ENCODE results near the gene MAST3.

The MAST3 gene

DNA sequence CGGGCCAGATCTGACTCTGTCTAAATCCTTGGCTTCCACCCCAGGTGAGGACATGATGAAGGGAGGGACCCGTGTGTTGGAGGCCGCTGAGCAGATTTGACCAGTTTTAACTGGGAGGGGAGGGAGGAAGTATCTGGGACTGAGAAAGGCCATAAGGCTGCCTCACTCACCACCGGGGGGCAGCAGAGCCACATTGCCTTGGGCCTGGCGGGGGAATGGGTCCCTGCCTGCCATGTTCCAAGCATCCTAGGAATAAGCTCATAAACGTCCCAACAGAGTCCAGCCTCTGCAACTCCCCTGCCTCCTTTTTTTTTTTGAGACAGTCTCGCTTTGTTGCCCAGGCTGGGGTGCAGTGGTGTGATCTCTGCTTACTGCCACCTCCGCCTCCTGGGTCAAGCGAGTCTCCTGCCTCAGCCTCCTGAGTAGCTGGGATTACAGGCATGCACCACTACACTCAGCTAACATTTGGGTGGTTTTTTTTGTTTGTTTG lies 15.5 kb downstream of the MAST3 start:
- peak; percentile 86 for DNase-seq (ENCODE audit: low spot score)

DNA sequence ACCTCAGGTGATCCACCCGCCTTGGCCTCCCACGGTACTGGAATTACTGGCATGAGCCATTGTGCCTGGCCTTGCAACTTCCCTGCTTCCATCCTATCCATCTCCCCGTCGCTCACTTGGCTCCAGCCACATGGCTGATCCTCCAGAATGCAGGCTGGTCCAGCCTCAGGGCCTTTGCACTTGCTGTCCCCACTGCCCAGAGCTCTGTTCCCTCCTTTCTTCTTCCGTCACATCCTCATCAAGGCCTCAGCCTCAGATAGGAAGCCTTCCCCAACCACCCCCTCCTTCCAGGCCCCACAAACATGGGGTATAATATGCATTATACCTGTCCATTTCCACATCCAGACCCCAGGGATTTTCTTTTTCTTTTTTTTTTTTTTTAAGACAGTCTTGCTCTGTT lies 16.2 kb downstream of the MAST3 start:
- no peak for DNase-seq (ENCODE audit: low spot score)

DNA sequence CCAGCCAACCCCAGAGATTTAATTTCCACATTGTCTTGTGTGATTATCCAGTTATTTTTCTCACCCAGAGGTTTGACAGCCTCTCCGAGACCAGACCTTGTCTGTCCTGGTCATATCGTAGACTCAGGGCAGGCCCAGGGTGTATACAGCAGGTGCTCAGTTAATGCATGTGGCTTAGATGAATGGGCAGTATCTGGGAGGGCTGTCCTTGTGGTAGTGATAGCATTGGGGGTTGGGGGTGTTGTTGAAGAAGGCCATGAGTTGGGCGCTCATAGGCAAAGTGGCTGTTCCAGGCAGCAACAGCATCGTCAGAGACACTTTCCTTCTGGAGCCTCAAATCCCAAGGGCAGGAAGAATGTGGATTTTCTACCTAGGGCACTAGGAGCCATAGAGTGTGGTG lies 16.9 kb downstream of the MAST3 start:
- DNase-seq (ENCODE audit: low spot score): no peak

DNA sequence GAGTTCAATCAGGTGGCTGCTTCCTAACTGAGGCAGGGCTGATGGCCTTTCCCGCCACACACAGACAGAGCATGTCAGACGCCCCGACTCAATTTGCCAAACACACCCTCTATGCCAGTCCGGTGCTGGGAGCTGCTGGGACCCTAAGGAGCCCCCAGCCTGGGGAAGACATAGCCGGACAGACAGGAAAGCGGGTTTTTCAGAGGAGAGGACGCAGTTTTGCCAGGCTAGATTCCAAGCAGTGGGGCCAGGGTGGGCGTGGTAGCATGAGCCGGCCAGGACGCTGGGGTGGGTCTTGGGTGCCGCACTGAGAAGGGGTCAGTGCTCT lies 19.8 kb downstream of the MAST3 start:
- no peak for DNase-seq (ENCODE audit: low spot score)

DNA sequence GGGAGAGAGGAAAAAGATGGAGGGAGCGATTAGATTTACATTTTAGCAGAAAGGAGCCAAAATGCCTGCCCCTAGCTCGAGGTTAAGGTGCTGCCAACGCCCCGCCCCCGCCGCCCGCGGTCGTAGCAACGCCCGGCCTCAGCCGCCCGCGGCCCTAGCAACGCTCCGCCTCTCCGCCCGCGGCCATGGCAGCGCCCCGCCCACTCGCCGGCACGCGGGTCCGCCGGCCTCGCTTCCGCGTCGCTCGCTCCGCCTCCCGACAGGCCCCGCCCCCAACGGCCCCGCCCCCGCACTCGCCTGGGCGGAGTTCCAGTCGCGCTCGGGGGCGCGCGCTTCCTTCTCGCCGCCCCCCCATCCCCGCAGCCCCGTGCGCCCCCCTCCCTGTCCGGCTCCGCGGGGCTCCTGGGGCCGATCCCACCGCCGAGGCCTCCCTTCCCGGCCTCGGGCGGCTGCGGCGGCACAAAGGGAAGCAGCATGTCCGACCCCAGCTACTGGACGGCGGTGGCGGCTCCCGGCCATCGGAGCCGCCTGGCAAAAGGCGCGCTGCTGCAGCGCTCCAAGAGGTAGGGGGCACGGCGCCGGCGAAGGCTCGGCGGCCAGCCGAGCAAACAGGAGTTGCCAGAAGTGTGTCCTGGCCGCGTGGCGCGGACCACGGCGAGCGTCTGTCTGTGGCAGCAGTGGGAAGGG lies 20.3 kb downstream of the MAST3 start:
- peak; percentile 99 for DNase-seq (ENCODE audit: low spot score)

DNA sequence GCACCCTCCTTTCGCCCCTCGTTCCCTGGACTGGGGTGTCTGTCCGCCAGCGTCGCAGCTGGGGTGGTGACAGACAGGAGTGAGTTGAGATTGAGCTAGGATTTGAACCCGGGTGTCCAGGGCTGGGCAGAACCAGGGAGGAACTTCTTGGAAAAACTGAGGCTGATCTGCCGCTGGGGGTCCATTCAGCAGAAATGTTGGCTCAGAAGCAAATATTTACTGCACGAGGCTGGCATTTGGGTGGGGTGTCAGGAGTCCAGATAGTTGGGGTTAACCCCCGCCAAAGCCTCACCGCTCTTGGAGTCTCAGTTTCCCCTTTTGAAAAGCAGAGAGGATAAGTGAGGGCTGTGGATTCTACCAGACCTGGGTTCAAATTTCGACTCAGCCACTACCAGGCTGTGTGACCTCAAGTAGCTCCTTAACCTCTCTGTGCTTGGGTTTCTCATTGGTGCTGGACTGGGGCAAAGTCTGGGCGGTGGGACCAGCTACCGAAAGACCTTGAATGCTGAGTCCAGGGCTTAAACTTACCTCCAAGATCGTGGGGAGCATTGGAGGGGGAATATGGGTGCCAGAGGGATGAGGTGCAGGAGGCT lies 20.9 kb downstream of the MAST3 start:
- no peak for DNase-seq (ENCODE audit: low spot score)

DNA sequence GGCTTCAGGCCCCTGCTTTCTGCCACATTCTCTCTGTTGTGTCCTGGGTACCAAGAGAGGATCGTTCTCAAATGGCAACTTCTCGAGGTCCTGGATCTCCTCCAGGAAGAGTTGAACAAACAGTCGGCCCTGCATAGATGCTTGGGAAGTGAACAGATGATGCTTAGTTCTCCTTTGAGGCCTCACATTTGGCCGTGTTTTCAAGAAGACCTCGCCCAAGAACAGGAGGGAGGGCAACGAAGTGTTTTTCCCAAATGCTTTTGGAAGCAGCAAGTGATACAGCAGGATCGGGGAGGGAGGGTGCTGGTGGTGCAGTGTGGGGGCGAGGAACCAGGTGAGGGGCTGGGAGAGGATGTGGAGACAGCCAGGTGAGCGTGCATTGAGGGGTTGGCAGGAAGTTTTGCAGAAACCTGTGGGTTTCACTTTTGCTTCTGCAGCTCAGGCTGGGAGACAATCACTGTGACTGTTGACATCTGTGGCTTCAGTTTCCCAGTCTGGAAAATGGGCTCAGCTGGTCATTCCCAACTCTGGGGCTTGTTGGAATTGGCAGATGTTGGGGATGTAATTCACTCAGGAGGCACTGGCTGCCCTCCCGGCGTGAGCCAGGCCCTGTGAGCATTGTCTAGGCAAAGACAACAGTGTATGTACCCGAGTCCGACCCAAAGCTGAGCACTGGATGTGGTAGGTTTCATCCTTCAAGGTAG lies 21.6 kb downstream of the MAST3 start:
- DNase-seq (ENCODE audit: low spot score): peak; percentile 18

DNA sequence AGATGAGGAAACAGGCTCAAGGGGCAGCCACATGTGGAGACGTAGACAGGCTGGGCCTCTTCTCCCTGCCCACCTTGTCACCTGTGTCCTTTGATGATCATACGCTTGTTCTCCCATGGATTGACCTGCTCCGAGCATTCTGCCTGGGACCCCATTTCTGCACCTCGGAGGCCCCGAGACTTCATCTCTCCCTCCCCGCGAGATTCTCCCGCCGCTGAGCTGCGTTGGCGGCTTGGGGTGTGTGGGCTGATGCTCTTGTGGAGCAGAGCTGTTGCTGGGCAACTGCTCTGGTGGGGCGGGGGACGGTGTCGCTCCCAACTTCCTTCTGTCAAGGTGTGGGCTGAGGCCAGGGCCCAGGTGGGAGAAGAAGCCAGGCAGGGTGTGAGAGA lies 22.1 kb downstream of the MAST3 start:
- DNase-seq (ENCODE audit: low spot score): no peak

DNA sequence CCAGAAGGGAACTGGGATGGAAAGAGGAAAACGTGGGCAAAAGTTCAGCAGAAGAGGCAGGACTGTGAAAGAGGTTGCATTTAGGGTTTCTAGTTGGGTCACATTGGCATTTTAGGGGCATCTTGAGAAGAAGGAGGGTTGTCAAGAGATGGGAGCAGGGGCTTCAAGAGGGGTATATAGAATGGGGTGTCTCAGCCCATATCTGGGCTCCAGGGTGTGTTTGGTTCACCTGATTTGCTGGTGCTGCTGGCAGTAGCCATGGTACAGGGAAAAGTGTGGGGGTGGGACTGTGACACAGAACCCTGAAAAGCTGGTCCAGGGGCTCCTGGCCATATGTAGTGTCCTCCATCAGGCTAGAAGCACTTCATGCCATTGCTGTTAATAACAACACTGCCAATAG lies 22.5 kb downstream of the MAST3 start:
- no peak for DNase-seq (ENCODE audit: low spot score)

DNA sequence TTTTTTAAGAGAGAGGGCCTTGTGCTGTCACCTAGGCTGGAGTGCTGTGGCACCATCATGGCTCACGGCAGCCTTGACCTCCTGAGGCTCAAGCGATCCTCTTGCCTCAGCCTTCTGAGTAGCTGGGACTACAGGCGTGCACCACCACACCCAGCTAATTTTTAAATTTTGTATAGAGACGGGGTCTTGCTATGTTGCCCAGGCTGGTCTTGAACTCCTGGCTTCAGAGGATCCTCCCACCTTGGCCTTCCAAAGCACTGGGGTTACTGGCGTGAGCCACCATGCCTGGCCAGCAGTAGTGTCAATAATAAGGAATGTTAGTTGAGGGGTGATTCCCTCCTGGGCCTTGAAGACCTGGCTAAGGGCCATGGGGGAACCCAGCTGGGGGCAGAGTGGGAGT lies 23.6 kb downstream of the MAST3 start:
- DNase-seq (ENCODE audit: low spot score): no peak

DNA sequence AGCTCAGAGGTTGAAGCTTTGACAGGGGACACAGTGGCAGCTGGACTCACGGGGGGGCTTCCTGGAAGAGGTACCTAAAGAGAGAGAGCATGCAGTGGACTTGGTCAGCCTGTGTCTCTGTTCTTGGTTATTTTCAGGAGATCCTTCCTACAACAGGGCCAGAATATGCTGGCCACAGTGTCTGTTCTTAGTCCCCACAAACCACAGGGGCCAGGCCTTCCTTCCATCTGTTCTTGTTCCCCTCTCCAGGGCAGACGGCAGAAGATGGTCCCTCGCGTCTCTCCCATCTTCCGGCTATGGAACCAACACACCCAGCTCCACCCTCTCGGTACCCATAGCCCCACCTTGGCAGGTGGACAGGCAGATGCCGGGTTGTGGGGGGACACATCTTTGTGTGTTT lies 24.8 kb downstream of the MAST3 start:
- DNase-seq (ENCODE audit: low spot score): no peak

DNA sequence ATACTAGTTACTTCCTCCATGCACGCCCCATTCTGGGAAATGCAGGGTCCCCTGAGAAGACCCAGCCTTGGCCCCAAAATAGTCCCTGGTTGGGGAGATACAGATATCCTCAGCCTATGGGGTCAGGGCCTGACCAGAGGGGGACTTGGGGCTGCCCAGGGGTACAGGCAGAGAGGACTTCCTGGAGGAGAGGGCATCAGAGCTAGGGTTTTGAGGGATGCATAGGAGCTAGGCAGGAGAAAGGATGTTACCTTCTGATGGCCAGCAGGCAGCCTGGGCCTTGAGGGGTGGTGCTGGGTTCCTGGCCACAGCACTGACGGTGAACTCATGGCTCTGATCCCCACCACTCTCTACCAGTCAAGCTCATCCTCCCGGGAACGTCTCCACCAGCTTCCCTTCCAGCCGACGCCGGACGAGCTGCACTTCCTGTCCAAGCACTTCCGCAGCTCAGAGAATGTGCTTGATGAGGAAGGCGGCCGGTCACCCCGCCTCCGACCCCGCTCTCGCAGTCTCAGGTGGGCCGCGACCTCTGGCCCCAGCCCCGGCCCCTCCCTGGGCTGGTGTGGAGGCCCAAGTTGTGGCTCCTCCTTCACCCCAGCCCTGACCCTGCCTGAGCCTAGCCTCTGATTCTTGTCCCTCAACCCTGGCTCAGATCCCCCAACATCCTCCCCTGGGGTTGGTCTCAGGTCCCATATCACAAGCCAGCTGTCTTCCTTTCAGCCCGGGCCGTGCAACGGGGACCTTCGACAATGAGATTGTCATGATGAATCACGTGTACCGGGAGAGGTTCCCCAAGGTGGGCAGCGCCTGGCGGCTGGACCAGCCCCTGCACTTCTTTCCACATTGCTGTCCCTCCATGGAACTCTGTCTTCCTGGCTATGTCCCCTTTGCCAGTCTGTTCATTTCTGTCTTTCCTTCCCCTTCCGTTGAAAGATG lies 25.6 kb downstream of the MAST3 start:
- DNase-seq (ENCODE audit: low spot score): no peak

DNA sequence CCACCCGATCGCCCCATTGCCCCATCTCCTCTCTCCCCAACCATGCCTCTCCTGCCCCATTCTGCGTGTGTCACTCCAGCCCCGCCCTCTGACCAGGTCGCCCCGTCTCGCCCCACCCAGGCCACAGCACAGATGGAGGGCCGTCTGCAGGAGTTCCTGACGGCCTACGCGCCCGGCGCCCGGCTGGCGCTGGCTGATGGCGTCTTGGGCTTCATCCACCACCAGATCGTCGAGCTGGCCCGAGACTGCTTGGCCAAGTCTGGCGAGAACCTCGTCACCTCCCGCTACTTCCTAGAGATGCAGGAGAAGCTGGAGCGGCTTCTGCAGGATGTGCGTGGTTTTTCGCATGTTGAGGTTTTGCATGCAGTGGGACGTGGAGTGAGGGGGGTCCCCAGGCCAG lies 26.2 kb downstream of the MAST3 start:
- DNase-seq (ENCODE audit: low spot score): no peak

DNA sequence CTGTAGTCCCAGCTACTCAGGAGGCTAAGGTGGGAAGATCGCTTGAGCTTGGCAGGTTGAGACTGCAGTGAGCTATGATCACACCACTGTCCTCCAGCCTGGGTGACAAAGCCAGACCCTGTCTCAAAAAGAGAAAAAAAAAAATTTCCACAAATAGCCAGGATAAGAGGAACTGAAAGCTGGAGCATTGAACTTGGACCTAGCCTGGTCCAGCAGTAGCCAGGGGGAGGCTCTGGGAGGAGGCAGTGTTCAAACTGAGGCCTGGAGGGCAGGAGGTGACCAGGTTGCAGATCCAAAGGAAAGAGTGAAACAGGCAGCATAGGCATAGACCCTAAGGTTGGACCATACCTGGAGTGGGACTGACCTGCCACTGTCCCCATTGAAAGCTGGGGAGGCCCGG lies 28.5 kb downstream of the MAST3 start:
- no peak for DNase-seq (ENCODE audit: low spot score)

DNA sequence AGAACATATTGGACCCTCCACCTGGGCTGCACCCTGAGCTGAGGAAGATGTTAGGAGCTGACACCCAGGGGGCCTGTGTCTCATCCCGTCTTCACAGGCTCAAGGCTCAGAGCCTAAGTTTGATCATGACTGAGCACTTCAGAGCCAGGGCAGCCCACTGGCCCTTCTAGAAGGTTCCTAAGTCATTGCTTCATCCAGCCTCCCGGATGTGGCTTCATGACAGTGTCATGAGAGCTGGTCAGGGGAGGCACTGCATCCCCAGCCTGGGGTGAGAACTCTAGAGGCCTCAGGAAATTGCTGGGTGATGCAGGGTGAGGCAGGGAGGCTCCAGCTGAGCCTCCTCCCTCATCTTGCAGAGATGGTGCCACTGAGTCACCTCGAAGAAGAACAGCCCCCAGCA lies 30.5 kb downstream of the MAST3 start:
- peak; percentile 18 for DNase-seq (ENCODE audit: low spot score)

DNA sequence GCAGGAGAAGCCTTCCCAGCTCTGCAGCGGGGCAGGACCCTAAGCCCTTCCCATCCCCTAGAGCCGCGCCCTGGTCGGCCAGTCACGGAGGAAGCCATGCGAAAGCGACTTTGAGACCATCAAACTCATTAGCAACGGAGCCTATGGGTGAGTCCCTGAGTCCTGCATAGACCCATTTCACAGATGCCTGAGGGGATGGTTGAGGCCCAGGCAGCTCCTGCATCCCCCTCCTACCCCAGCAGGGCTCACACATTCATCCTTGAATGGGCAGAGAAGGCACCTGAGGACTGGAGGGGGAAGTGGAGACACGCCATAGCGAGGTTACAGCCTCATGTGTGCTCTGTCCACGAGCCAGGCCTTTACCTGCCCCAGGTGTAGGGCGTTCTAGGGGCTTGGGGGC lies 31.2 kb downstream of the MAST3 start:
- no peak for DNase-seq (ENCODE audit: low spot score)

DNA sequence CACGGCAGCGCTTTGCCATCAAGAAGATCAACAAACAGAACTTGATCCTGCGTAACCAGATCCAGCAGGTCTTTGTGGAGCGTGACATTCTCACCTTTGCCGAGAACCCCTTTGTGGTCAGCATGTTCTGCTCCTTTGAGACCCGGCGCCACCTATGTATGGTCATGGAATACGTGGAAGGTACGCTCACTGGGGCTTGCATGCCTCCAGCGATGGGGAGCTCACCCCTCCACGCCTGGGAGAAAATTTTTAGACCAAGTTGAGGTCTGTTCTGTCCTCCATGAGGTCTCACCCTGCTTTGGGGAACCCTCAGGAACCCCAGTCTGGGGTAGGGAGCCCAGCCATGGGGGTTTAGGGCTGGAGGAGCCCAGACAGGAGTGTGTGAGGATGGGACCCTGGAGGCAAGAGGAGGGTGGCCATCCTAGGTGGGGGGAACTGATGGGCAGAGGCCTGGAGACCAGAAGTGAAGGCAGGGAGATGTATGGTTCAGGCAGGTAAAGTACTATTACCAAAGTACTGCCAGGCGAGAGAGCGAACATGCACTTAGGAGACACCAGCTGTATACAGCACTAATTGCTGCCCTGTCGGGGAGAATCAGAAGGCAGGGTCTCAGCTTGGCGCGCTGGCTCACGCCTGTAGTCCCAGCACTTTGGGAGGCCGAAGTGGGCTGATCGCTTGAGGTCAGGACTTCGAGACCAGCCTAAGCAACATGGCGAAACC lies 33.1 kb downstream of the MAST3 start:
- DNase-seq (ENCODE audit: low spot score): no peak

DNA sequence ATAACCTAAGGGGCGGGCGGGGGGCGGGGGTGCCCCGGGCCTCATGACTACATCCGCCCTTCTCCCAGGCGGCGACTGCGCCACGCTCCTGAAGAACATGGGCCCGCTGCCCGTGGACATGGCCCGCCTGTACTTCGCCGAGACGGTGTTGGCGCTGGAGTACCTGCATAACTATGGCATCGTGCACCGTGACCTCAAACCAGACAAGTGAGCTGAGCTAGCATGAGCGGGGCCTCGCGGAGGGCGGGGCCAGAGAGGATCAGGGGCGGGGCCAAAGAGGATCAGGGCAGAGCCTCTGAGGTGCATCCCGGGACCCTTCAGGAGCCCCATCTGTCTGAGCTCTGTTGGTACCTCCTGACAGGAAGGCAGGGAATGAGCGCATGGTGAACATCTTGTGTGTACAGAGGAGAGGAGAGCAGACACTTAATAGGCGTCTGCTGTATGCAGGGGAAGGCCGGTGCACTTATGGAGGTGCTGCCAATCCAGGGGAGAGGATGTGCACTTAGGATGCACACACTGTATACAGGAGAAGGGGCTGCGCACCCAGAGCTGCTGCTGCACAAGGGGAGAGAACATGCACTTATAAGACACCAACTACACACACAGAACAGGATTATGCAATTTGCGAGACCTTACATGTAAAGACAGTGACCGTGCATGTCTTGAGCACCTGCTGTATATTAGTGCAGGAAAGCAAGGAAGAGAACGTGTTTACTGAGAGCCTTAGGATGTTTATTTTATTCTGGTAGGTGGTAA lies 34.4 kb downstream of the MAST3 start:
- no peak for DNase-seq (ENCODE audit: low spot score)

DNA sequence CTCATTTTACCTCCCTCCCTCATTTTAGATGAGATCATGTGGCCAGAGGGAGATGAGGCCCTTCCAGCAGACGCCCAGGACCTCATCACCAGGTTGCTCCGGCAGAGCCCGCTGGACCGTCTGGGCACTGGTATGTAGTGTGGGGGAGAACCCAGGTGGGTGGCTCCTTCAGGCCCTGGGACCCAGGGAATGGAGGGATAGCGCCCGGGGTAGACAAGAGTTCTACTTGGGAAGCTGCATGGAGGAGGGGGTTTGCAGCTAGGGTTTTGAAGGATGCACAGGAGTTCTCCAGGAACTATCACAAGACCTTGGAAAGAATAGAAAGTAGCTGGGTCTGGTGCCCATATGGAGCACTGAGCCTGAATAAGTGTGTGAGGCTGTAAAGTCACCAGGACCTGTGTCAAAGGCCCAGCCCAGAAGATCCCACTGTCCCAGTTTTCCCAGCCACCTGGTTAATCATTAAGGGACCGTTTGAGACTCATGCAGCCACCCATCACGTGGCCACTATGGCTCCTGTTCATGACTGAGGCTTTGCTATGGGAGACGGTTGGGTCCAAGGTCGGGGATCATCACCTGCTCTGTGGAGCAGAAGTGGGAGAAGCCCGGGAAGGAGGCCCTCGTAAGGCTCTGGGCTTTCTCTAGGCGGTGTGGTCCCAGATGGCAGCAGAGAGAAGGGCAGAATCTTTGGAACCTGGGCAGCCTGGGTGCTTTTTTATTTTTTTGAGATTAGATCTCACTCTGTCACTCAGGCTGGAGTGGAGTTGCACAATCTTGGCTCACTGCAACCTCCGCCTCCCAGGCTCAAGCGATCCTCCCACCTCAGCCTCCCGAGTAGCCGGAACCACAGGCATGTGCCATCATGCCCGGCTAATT lies 38.4 kb downstream of the MAST3 start:
- no peak for DNase-seq (ENCODE audit: low spot score)

DNA sequence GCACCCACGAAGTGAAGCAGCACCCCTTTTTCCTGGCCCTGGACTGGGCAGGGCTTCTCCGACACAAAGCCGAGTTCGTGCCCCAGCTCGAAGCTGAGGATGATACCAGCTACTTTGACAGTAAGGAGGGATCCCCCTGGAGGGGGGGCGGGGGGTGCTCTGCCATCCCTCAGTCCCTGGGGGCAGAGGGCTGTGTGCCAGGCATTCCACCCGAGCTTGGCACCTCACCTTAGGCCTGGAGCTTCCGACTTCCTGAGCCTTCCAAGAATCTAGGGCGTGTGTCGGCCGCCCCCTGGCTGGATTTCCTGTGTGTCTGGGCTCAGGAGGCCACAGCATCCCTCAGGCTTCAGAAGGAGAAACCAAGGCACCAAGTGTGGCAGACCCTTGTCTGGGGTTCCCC lies 39.7 kb downstream of the MAST3 start:
- DNase-seq (ENCODE audit: low spot score): no peak
